Mesothelial cell of epicardium (in vitro differentiated cells): ENCODE results near the gene DENND4A. TPM values are rescaled to one million over a fixed set of nuclear protein-coding genes. Genes with fewer than 3 reads are reported as not detected.
"Not testable (repeated sequence)": the region's sequence is repeated elsewhere in the genome, so short reads cannot be mapped to it uniquely, and the experiment has no call there.

ENCODE experiments used
- DNase-seq, 2 experiments: peaks; one replicate each; pipeline ENCODE4 v3.0.0; 2021; ENCODE audit warnings: low spot score in 2 of 2; ENCODE audit not compliant: unreplicated experiment in 2 of 2
- H3K27ac Mint-ChIP-seq: 2 replicates; pipeline ENCODE4 v1.8.0; 2021; ENCODE audit warnings: mixed read lengths
- H3K27me3 Mint-ChIP-seq: 2 replicates; pipeline ENCODE4 v1.8.0; 2021; ENCODE audit warnings: low read depth, mixed read lengths
- H3K36me3 Mint-ChIP-seq: 2 replicates; pipeline ENCODE4 v1.8.0; 2021; ENCODE audit warnings: mixed read lengths
- H3K4me1 Mint-ChIP-seq: 2 replicates; pipeline ENCODE4 v1.8.0; 2021; ENCODE audit warnings: mixed read lengths
- H3K4me3 Mint-ChIP-seq: 2 replicates; pipeline ENCODE4 v1.8.0; 2021; ENCODE audit warnings: mild to moderate bottlenecking, moderate library complexity, mixed read lengths
- H3K9me3 Mint-ChIP-seq: 2 replicates; pipeline ENCODE4 v1.8.0; 2021; ENCODE audit warnings: mixed read lengths
- total RNA-seq: library from RNA; stranded (reverse); gene quantifications from 3 replicates; pipeline ENCODE4 v1.2.1, GENCODE V29; 2021
- TF ChIP-seq, protein P1 (sequence below): fragments of 200-600 bp; sonication (generic); IDR thresholded peaks from one replicate; pipeline ENCODE4 v1.5.0; 2021; ENCODE audit warnings: antibody characterized with exemption; ENCODE audit not compliant: unreplicated experiment

DENND4A gene
- total RNA-seq, 1 donor from 2014 or later, result 23.3 TPM

DNA sequence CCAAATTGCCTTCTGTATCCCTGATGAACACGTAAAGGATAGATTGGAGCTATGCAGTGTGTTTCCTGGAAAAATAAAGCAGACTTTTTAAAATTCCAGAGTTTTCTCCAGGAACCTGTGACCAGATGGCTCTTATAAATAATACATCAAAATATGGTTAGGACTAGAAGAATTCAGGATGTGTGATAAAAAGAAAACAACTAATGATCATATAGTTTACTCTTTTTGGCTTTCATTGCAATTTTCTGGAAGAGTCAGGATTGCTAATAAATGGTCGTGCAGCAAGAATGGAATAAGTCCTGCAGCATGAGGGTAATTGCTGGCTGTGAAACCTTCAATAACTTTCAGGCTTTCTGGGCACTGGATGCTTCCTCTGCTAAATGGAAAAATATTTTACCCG, 30.2 kb upstream of the DENND4A start:
- H3K4me3 Mint-ChIP-seq, result no peak overlapping the region
- no peak for DNase-seq
- H3K27me3 Mint-ChIP-seq, result no peaks in the 10 kb centered on the region
- H3K9me3 Mint-ChIP-seq, result no peaks in the 10 kb centered on the region
- H3K36me3 Mint-ChIP-seq, result no peaks in the 10 kb centered on the region
- no peak overlapping the region for H3K27ac Mint-ChIP-seq
- TF ChIP-seq, protein P1, sequence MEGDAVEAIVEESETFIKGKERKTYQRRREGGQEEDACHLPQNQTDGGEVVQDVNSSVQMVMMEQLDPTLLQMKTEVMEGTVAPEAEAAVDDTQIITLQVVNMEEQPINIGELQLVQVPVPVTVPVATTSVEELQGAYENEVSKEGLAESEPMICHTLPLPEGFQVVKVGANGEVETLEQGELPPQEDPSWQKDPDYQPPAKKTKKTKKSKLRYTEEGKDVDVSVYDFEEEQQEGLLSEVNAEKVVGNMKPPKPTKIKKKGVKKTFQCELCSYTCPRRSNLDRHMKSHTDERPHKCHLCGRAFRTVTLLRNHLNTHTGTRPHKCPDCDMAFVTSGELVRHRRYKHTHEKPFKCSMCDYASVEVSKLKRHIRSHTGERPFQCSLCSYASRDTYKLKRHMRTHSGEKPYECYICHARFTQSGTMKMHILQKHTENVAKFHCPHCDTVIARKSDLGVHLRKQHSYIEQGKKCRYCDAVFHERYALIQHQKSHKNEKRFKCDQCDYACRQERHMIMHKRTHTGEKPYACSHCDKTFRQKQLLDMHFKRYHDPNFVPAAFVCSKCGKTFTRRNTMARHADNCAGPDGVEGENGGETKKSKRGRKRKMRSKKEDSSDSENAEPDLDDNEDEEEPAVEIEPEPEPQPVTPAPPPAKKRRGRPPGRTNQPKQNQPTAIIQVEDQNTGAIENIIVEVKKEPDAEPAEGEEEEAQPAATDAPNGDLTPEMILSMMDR, result no peak
- peaks cover 12% of the 10 kb centered on the region for H3K4me1 Mint-ChIP-seq

DNA sequence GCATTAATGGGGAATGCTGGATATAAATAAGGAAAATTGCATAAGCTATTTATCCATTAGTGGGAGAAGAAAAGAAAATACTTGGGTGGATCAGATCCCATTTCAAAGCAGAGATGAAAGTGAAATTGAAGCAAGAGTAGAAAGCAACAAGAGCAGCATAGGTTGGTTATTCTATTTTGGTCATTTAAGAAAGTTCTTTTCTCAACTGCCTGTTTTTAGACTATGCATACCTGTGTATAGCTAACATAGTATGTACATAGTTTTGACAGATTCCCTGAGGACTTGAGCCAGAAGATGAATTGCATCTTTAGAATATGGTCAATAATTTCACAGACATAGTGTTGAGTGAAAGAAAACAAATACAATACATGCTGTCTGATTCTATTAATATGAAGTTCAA, 29.0 kb upstream of the DENND4A start:
- Mint-ChIP-seq H3K27me3 (no peaks in the 10 kb centered on the region), H3K4me3 (no peak overlapping the region), H3K9me3 (no peaks in the 10 kb centered on the region), H3K27ac (no peak overlapping the region), H3K4me1 (peaks cover 7% of the 10 kb centered on the region), H3K36me3 (no peaks in the 10 kb centered on the region)
- no peak for DNase-seq
- TF ChIP-seq, protein P1, result no peak

DNA sequence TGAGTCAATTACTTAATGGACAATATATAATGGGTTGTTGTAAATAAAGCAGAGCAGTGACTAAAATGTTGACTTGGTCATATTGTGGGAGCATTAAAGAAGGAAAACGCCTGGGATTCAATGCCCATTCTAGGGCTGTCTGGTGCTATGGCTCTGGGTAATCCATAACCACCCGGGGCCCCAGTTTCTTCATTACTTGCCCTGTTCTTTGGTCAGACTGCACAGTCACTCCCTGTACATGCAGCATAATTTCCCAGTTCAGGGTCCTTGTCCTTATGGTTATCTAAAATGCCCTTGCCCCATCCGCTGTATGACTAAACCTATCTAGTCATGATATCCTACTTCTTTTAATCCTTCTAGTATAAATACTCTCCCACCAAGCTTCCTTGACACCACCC, 27.5 kb upstream of the DENND4A start:
- no peak for DNase-seq
- H3K27ac Mint-ChIP-seq, result no peak overlapping the region
- H3K36me3 Mint-ChIP-seq, result no peaks in the 10 kb centered on the region
- TF ChIP-seq, protein P1, result no peak
- peaks cover 3% of the 10 kb centered on the region for H3K4me1 Mint-ChIP-seq
- no peak overlapping the region for H3K4me3 Mint-ChIP-seq
- no peaks in the 10 kb centered on the region for H3K27me3 Mint-ChIP-seq
- no peaks in the 10 kb centered on the region for H3K9me3 Mint-ChIP-seq

DNA sequence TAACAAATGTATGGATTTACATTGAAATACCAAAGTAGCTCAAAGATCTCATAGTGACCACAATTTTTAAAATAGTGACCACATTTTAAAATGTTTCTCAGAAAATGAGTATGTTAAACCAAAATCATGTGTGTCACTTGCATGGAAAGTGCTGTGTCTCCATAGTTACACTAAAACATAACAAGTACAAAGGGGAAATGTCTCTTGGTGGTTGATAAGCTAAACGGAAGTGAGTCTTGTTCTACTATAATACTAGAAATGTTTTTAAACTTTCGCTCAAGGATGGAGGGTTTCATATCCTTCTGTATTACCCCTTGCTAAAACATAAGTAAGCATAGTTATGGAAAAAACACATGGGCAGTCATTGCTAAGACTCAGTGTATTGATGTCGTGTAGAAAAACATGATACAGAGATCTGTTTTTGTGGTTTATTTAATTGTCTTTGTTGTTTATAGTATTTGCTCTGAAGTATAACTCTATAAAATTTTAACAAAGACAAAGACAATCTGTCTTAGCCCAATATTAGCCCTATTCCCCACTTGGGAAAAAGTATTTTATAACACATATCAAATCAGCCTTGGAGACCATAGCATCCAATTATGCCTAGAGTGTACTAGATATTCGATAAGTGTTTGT, 27.0 kb upstream of the DENND4A start:
- TF ChIP-seq, protein P1, result no peak
- Mint-ChIP-seq H3K9me3 (peaks cover 2% of the 10 kb centered on the region), H3K27me3 (no peaks in the 10 kb centered on the region), H3K4me3 (no peak overlapping the region), H3K27ac (no peak overlapping the region), H3K4me1 (peaks cover 1% of the 10 kb centered on the region), H3K36me3 (no peaks in the 10 kb centered on the region)
- no peak for DNase-seq

DNA sequence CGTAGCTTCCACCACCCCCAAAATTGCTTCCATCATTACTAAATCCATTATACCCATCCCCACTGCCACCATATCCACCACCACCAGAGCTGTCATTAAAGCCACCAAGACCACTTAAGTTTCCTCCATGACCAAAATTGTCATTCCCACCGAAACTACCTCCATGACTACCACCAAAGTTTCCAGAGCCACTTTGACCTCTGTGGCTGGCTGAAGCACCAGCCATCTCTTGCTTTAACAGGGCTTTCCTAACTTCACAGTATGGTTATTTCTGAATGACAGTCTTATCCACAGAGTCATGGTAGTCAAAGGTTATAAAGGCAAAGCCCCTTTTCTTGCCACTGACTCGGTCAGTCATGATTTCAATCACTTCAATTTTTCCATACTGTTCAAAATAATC, 24.3 kb upstream of the DENND4A start:
- no peak overlapping the region for H3K4me3 Mint-ChIP-seq
- H3K9me3 Mint-ChIP-seq, result peaks cover 8% of the 10 kb centered on the region
- no peaks in the 10 kb centered on the region for H3K27me3 Mint-ChIP-seq
- peaks cover 3% of the 10 kb centered on the region for H3K36me3 Mint-ChIP-seq
- H3K4me1 Mint-ChIP-seq, result peaks cover 1% of the 10 kb centered on the region
- TF ChIP-seq, protein P1, result no peak
- DNase-seq, result no peak
- no peak overlapping the region for H3K27ac Mint-ChIP-seq

DNA sequence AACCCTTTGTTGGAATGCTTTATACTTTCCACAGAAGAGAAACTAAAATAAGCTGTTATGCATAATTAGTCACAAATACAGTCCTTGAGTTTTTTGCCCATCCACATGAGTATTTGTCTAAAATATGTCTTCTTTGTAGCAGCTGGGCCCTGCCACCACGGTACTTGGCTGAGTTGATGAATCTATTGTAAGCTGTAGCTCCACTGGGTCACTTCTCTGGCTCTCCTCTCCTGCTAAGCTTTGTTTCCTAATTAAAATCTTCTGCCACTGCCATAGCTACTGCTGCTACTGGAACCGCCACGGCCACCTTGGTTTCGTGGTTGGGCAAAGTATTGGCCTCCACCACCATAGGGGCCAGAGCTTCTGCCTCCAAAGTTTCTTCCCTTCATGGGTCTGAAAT, 23.9 kb upstream of the DENND4A start:
- H3K27me3 Mint-ChIP-seq, H3K27ac Mint-ChIP-seq, H3K4me3 Mint-ChIP-seq, DNase-seq, H3K36me3 Mint-ChIP-seq, H3K9me3 Mint-ChIP-seq, H3K4me1 Mint-ChIP-seq: not testable (repeated sequence)

DNA sequence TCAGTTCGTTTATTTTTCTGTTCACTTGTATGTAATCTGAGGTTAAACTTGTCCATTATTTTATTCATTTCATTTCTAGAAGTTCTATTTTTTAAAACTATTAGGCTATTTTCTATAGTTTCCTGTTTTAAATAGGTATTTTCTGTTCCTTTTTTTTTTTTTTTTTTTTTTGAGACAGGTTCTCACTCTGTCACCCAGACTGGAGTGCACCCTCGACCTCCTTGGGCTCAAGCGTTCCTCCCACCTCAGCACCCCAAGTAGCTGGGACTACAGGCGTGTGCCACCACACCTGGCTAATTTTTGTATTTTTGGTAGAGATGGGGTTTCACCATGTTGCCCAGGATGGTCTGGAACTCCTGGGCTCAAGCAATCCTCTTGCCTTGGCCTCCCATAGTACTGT, 22.2 kb upstream of the DENND4A start:
- DNase-seq, H3K9me3 Mint-ChIP-seq, H3K4me1 Mint-ChIP-seq: not testable (repeated sequence)

More for the DNA sequence above, 22.2 kb upstream of the DENND4A start:
- not testable (repeated sequence) for H3K27me3 Mint-ChIP-seq, H3K36me3 Mint-ChIP-seq, H3K4me3 Mint-ChIP-seq, H3K27ac Mint-ChIP-seq
